Fibroblast of upper back skin (primary cell): Measurements from ENCODE around the gene USO1.
"Not testable (repeated sequence)": the region's sequence is repeated elsewhere in the genome, so short reads cannot be mapped to it uniquely, and the experiment has no call there.

Experiments used
- DNase-seq: peaks from one replicate; pipeline ENCODE4 v3.0.0-alpha.2; 2013

The USO1 gene, protein sequence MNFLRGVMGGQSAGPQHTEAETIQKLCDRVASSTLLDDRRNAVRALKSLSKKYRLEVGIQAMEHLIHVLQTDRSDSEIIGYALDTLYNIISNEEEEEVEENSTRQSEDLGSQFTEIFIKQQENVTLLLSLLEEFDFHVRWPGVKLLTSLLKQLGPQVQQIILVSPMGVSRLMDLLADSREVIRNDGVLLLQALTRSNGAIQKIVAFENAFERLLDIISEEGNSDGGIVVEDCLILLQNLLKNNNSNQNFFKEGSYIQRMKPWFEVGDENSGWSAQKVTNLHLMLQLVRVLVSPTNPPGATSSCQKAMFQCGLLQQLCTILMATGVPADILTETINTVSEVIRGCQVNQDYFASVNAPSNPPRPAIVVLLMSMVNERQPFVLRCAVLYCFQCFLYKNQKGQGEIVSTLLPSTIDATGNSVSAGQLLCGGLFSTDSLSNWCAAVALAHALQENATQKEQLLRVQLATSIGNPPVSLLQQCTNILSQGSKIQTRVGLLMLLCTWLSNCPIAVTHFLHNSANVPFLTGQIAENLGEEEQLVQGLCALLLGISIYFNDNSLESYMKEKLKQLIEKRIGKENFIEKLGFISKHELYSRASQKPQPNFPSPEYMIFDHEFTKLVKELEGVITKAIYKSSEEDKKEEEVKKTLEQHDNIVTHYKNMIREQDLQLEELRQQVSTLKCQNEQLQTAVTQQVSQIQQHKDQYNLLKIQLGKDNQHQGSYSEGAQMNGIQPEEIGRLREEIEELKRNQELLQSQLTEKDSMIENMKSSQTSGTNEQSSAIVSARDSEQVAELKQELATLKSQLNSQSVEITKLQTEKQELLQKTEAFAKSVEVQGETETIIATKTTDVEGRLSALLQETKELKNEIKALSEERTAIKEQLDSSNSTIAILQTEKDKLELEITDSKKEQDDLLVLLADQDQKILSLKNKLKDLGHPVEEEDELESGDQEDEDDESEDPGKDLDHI

DNA sequence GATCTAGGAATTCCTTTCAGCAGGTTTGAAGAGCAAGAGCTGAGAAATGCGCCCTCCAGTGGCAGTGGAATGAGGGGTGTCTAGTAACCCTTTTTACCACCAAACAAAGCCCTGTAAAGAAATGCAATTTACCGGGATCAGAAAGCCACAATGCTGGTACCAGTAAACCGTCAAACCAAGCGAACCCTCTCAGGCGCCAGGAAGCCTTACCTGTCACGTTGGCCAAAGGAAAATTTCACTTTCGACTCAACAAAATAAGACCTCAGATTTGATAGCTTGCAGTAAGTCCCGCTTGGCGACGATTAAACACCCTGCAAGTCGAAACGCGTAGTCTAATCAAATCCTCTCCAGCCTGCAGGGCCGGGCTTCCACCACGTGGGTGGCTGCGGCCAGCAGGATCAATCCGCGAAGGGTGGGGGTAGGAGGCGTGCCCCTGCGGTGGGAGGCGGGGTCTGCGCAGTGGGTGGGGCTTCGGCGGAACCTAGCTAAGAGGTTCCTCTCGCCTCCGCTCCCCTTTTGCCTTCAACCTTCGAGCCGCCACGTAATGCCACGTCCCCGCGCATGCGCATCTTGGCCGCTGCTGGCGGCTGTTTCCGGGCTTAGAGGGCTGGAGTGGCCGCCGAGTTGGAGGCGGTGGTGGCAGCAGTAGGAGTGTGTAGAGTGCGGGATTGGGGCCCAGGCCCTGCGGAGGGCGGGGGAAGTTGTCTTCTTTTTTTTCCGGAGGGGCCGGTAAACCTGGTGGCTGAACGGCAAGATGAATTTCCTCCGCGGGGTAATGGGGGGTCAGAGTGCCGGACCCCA is at the start of gene USO1:
TSS of gene USO1 (plus strand) at position 512 of the 801 bp plus-strand sequence. CDS start at position 755, 243 bp downstream.
- DNase-seq = peak; percentile 99

DNA sequence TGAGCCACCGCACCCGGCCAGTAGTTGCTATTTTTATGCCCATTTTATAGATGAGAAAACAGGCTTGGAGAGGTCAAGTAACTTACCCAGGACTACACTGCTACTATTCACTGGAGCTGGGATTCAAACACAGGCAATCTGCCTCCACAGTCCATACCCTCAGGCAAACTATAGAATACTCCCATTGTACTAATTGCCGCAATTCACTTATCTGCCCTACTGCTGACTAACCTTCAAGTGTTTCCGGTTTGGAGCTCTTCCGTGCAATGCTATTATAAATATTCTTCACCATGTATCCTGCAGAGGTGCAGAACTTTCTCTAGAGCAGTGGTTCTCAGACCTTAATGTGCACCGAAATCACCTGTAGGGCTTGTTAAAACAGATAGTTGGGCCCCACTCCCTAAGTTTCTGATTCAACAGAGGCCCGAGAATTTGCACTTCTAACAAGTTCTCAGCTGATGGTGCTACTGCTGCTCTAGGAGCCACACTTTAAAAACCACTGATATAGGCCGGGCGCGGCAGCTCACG is 49.3 kb upstream of the USO1 start:
- DNase-seq = no peak

DNA sequence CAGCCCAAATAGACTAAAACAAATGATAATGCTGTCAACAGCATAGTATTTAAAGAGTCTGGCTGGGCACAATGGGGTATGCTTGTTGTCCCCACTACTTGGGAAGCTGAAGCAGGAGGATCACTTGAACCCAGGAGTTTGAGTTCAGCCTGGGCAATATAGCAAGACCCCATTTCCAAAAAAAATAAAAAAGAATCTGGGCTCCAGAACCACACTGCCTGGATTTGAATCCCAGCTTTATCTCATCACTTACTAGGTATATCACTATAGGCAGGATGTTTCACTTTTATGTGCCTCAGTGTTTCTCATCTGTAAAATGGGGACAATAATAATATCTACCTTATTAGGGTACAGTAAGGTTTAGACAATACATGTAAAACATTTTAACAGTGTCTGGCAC is 45.9 kb upstream of the USO1 start:
- DNase-seq = no peak

DNA sequence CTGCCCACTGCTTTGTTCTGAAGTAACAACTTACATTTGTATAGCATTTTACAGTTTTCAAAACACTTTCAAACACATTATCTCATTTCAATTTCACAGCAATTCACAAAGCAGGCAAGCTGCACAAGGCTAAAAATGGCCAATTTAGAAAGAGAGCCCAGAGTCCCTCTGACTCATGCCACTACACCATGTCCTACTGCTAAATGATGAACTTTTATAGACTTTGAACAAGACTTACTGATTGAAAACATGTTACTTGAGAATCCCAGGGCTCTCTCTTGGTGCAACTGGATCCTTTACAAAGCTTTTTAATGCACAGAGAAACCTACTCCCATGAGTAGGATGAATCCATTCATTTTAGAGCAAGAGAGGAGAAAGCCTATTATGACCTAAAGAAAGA is 45.4 kb upstream of the USO1 start:
- DNase-seq = peak; percentile 18

DNA sequence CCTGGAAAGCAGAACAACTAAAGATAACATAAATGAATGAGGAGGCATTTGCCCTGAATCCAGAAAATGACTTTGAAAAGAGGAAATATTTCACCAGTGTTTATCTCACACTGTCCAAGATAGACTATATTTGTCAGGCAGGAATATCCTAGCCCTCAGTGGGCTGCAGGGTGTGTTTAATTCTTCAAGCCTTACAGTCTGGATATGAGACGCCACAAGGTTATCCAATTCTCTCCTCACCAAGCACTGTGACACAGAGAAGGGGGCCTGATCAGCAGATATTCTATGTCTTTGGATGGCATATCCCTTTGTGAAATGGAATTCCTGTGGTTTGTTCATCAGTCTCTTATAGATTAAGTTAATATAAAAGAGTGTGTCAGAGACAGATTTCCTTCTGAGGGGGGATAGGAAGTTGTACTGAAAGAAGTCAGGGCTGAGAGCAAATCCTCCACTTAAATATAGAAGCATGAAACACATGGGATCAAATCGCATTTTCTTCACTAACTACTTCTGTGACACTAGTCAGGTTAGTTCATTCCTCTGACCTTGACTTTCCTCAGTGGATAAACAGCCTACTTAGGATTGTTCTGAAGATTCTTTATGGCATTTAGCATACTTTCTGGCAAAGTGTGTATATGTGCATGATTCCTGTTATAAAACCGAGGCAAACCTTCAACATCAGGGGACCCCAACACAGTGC is 44.4 kb upstream of the USO1 start:
- peak; percentile 32 for DNase-seq

DNA sequence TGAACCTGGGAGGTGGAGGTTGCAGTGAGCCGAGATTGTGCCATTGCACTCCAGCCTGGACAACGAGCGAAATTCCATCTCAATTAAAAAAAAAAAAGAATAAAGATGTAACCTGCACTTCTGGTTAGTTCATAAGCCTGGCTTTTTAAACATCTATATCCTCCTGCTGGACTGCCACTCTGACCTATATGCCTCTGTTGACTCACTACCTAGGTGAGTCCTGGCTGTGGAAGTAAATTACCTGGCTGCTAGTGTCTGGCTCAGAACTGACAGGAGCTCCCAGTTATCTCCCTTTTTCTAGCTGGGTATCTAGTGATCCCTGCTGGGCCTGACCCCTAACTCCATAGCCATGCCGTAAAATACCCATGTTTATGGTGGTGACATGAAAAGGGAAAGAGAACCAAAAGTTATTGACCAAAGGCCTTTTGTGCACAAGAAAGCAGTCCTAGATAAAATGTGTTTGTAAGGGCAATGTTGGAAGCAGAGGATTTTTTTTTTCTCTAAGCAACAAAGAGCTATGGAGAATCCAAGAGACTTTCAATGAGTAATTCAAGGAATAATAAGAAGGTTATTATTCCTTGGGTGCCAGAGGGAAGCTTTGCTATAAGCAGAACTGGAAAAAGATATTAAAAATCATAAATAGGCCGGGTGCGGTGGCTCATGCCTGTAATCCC is 40.8 kb upstream of the USO1 start:
- DNase-seq = no peak

DNA sequence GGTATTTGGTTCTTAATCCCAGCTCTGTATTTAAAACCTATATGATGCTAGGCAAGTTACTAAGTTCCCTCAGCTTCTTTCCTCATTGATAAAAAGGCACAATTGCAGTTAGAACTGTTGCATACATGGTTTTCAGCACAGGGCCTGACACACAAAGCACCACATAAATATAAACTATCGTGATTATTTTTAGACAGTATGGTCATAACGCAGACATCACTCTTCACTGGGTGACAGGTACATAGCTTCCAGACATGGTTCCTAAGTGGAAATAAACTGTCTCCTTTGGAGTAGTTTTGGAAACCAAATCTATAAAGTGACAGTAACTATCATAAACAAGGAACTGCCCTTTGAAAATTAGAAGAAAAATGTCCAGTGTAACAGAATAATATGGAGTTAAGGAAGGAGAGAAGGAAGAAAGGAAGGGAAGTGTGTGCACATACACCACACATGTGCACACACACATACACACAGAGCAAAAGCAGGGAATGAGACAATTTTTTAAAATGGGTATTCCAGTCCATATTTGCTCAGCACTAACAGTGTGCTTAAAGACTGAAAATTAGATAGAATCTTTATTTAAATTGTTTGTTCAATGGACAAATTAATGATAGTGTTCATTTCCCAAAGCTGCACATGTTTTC is 38.7 kb upstream of the USO1 start:
- no peak for DNase-seq

DNA sequence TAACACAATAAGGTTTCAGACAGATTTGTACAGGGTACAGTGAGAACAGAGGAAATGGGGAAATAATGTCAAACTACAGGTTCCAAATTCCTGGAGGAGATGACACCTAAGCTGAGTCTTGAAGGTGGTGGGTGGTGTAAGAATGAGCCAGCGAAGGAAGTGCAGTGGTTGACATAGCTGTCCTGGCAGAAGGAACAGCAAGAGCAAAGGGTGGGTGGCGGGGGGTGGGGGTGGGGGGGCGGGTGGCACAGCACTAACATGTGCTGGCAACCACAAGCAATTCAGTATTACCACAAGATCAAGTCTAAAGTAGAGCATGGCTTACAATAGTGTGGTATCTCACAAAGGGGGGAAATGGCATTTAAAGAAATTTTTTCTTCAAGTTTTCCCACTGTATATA is 38.0 kb upstream of the USO1 start:
- no peak for DNase-seq

DNA sequence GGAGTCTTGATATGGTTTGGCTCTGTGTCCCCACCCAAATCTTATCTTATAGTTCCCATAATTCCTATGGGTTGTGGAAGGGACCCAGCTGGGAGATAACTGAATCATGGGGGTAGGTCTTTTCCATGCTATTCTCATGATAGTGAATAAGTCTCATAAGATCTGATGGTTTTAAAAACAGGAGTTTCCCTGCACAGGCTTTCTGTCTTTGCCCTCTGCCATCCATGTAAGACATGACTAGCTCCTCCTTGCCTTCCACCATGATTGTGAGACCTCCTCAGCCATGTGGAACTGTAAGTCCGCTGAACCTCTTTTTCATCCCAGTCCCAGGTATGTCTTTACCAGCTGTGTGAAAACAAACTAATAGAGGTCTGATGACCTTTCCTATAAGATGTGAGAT is 37.3 kb upstream of the USO1 start:
- DNase-seq = not testable (repeated sequence)

DNA sequence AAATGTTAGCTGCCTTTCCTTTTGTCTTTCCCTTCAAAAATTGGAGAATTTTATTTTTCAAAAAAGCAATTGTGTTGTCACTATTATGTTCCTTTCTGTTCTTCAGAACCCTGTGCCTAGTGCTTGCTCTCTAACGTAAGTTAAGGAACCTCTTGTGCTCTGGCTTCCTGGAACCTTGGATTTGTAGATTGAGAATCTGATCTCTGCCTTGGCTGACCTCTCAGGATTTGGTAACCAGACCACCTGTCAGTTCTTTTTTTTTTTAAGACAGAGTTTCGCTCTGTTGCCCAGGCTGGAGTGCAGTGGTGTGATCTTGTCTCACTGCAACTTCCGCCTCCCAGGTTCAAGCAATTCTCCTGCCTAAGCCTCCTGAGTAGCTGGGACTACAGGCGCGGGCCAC is 32.3 kb upstream of the USO1 start:
- not testable (repeated sequence) for DNase-seq

DNA sequence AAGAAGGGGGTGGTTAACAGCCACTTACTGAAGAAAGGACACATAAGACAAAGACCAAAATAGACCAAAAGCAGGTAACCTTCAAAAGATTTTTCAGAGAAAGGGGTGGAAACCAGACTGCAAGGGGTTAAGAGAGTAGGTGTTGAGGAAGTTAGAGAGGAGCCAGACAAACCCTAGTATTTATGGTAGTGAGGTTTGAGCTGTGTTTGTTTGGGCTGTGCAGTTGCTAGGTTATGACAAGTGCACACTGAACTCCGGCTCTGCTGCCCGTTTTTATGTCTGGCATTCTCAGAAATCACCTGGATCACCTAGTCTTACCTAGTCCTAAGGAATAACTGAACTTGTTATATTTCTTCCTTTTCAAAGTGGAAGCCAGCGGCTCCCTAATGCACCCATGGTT is 28.3 kb upstream of the USO1 start:
- no peak for DNase-seq

DNA sequence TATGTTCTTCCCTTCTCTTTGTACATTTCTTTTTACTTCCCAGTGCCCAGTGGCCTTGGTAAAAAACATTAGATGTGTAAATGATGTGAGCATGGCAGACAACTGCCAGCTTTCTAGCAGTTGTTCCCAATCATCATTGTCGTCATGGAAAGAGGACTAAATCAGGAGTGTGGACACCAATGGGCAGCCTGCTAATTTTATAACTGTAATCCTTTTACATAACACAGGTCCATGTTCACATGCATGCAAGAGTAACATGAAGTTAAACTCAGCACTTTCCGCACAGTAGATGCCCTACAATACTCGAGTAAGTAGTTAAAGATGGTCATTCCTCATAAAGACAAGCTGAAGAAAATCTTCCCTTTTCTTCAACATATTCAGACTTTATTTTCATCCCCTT is 27.8 kb upstream of the USO1 start:
- no peak for DNase-seq

DNA sequence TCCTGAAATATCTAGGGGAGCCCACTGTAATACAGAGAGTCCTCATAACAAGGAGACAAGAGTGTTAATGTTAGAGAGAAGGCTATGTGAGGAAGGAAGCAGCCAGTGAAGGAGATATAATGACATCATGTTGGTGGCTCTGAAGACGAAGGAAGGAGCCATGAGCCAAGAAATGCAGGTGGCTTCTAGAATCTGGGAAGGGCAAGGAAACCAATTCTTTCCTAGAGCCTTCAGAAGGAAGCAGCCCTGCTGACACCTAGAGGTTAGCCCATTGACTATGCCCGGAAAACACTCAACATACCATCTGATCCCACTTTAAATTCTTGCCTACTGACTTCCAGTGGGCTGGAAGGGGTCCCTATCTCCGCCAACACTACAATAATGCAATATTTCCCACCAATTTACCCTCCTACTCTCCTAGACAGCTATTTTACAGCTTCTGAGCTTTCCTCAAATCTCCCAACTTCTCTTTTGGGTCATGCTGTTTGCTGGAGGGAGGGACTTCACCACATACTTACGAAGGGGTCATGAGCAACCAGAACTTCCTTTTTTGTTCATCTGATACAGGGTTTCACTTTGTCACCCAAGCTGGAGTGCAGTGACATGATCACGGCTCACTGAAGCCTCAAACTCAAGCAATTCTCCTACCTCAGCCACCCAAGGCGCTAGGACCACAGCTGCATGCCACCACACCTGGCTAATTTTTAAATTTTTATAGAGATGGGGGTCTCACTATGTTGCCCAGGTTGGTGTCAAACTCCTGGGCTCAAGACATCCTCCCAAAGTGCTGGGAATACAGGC is 26.0 kb upstream of the USO1 start:
- no peak for DNase-seq

DNA sequence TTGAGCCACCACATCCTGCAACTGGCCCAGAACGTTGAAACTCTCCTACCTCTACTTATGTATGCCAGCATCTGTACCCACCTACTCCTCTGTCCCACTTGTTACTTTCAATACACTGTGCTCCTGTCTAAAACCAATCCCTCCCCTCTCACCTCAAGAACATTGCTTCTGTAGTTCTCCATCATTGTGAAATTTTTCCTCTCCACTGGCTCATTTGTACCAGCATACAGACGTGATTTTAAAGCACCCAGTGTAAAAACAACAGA is 25.5 kb upstream of the USO1 start:
- no peak for DNase-seq

DNA sequence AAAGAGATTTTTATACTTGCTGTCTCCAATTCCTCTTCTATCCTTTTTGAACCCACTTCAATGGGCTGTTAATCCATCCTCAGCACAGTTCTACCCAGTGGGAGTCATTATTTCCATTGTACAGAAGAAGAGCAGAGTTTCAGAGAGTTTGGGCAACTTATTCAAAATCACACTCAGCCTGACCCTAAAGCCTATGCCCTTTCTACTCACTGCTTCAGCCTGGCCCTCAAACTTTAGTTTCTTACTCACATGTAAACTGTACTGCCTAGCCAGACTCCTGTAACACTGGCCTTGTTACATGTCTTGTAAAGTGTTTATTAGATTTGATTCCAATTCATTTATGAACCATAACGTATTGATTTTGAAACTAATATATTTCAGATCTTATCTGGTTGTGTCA is 25.1 kb upstream of the USO1 start:
- DNase-seq = no peak

DNA sequence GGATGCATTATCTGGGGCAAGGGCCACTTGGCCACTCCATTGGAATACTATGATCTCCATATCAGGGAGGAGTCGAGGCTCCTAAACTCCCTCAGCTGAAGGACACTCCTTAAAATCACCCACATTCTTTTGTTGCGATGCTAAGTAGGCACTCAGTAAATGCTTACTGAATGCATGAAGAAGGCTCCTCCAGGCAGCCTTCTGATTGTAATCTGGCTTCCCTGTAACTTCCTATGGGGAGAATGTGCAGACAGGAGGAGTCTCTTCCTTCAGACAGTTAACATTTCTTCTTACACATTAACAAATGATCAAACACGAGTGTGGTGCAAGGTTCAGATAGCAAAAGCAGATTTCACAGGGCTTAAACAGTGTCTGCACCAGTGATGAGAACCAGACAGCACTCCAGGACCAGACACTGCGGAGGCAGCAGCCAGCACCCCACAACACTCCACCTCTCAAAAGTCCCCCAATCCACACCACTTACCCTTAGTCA is 21.4 kb upstream of the USO1 start:
- no peak for DNase-seq

DNA sequence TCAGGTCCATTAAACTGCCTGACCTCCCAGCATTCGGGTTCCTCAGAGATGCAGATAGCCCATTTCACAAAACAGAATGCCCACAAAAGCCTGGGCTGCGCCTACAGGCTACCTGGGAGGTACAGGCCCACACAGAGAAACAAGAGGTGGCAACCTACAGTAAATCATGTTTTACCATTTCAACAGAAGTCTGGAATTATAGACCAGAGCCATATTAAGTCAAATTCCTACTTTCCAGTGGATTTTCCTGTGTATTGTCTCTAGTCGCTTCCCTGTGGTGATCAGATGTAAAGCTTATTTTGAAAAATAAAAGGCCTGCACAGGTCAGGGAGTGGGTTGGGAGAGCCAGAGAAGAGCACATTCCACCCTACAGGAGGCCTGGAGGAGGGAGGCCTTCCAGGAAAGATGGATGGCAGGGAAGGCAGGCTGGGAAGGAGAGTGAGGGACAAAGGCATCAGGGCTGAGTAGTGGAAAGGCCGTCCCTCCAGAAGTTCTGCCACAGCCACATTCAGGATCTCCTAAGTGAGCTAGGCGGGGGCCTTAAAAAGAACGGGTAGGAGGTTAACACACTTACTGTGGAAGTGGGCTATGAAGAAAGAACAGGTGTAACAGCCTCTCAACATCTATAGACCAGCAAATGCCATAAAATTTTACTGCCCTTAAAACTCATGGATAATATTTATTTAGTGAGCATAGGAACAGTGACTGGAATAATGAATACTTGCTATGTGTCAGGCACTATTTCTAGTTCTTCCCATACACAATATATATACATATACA is 19.0 kb upstream of the USO1 start:
- DNase-seq = no peak

DNA sequence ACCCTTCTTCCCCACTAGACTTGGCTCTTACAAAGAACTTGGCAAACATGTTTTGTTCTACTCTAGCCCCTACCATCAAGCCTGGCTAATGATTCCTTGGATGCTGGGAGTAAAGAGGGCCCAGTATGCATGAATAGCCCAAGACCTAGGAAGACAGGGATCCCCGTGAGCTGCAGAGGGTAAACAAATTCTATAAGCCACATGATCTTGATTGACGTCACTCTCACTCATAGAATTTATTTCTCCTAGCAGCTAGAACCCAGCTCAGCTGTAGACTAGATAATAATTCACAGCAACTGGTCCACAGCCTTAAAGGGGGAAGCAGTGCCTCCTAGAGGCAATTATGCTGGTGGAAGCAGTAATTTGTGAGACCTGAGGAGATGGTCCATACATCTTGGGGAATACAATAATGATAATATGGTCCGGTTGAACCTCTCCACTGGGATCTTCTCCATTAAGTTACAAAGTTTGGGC is 16.1 kb upstream of the USO1 start:
- no peak for DNase-seq

DNA sequence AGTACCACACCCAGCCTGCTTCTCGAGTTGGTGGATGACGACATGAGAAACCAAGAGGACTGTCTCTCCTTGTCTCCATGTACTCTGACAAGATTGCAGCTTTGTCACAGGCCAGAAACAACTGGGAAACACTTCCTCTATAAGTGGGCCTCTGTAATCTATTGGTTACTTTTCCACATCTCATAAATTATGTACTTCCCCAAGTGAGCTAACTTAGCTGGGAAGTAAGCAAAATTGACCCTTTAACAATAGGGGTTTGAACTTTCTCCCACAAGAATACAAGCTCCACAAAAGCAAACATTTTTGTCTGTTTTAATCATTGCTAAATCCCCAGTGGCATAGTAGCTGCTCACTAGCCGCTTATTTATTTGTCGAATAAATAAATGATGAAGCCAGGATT is 14.1 kb upstream of the USO1 start:
- no peak for DNase-seq
